Measurements from ENCODE around the gene ITGA7. TPM values are rescaled to one million over a fixed set of nuclear protein-coding genes. Genes with fewer than 3 reads are reported as not detected.

The ITGA7 gene
- total RNA-seq, 1 experiment from 2014 or later, result 2.5 TPM

DNA sequence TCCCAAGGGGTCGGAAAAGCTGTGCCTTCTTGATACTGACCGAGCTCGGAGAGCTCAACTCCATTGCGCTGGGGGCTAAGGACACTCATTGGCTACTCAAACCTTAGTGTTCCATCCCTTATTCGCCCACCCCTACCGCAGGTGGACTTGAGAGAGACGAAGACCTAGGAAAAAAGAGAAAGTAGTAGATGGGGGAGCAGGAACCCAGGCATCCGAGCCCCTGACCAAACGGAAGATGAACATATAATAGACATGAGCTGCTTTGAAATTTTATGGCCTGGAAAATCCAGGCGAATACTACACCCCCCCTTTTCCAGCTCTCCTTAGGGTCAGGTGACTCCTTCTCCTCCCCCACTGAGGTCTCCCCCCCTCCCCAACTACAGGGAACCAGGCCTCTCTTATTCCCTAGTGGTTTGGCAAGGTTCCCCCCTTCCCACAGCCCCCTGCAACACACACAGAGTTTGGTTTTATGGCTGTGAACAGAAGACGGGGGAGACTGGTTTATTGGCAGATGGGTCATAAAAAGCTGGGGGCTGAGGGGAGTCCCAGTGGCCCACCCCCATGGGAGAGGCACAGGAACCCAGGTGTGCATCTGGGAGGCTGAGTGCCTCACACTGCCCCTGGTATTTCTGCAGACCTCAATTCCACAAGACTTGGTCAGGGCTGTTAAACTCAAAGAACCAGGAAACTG, 36.8 kb upstream of the ITGA7 start:
- H3K27ac ChIP-seq (ENCODE audit: low read length), result no peak overlapping the region
- intact Hi-C loops (cut with micrococcal nuclease; ENCODE audit: unreplicated experiment), result loop anchor here (10.0 kb wide), 1 partner anchor 200 kb away; no protein-coding TSS in a partner anchor

DNA sequence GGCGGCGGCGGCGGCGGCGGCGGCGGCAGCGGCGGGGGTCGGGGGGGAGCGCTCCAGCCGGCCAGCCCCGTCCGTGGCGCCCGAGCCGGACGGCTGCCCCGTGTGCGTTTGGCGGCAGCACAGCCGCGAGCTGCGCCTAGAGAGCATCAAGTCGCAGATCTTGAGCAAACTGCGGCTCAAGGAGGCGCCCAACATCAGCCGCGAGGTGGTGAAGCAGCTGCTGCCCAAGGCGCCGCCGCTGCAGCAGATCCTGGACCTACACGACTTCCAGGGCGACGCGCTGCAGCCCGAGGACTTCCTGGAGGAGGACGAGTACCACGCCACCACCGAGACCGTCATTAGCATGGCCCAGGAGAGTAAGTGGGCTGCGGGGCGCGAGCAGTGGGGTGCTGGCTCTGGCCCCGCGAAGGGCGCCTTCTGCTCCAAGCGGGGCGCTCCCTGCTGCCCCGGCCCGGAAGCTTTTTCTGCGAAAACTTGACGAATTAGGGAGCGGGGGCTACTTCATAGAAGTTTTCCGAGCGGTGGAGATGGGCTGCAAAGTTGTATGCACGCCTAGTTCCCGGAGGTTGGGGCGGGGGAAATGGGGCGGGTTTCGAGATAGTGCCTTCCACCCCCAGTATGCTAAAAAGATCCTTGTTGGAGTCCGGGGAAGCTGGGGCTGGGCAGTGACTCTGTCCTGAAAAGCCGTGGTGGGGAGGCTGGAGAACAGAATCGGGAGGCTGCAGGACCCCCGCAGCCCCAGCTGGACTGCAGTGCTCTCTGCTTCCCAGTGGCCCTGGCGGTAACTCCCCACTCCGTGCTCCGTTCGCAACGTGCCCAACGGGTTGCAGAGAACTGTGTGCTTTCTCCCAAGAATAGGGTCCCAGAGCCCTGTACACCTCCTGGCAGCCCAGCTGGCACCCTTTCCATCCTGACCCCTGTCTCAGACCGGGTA, 36.0 kb upstream of the ITGA7 start:
- H3K4me3 ChIP-seq (ENCODE audit: low read depth in 2 of 2, low read length in 2 of 2), result peak overlapping the region; percentile 48 to 57
- H3K27me3 ChIP-seq (ENCODE audit: control insufficient read depth, insufficient read depth, low read length), result no peaks in the 10 kb centered on the region
- H3K36me3 ChIP-seq (ENCODE audit: control insufficient read depth, insufficient read depth, low read length), result no peaks in the 10 kb centered on the region
- POLR2A ChIA-PET, result interaction anchor here (0.5 to 0.6 kb wide), 2 partner anchors 81 to 300 kb away, joined by 3 to 10 read pairs; no protein-coding TSS in a partner anchor
- TSS peak; percentile 48 for BruUV-seq (replicated peaks)
- no peak overlapping the region for H3K27ac ChIP-seq (ENCODE audit: low read length)
- in situ Hi-C loops (cut with HindIII; ENCODE audit: low pct_unique_long_range_greater_than_20kb, low sequenced_read_pairs) (no loop called here), intact Hi-C loops (cut with micrococcal nuclease; ENCODE audit: unreplicated experiment) (loop anchor here (10.0 kb wide), 1 partner anchor 201 kb away; no protein-coding TSS in a partner anchor)
- peaks cover 24% of the 10 kb centered on the region for H3K4me1 ChIP-seq (ENCODE audit: control insufficient read depth, insufficient read depth, low read length)
- no peak for DNase-seq (ENCODE audit: low read depth, low spot score)
- ATAC-seq, result peak; percentile 80
- TF ChIP-seq, protein P1, sequence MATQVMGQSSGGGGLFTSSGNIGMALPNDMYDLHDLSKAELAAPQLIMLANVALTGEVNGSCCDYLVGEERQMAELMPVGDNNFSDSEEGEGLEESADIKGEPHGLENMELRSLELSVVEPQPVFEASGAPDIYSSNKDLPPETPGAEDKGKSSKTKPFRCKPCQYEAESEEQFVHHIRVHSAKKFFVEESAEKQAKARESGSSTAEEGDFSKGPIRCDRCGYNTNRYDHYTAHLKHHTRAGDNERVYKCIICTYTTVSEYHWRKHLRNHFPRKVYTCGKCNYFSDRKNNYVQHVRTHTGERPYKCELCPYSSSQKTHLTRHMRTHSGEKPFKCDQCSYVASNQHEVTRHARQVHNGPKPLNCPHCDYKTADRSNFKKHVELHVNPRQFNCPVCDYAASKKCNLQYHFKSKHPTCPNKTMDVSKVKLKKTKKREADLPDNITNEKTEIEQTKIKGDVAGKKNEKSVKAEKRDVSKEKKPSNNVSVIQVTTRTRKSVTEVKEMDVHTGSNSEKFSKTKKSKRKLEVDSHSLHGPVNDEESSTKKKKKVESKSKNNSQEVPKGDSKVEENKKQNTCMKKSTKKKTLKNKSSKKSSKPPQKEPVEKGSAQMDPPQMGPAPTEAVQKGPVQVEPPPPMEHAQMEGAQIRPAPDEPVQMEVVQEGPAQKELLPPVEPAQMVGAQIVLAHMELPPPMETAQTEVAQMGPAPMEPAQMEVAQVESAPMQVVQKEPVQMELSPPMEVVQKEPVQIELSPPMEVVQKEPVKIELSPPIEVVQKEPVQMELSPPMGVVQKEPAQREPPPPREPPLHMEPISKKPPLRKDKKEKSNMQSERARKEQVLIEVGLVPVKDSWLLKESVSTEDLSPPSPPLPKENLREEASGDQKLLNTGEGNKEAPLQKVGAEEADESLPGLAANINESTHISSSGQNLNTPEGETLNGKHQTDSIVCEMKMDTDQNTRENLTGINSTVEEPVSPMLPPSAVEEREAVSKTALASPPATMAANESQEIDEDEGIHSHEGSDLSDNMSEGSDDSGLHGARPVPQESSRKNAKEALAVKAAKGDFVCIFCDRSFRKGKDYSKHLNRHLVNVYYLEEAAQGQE (IDR thresholded peaks at IDR 0.05; ENCODE audit: insufficient read depth in 1 of 2, low read depth in 2 of 2, low read length in 1 of 2), result no peak
- TF ChIP-seq, protein P2, sequence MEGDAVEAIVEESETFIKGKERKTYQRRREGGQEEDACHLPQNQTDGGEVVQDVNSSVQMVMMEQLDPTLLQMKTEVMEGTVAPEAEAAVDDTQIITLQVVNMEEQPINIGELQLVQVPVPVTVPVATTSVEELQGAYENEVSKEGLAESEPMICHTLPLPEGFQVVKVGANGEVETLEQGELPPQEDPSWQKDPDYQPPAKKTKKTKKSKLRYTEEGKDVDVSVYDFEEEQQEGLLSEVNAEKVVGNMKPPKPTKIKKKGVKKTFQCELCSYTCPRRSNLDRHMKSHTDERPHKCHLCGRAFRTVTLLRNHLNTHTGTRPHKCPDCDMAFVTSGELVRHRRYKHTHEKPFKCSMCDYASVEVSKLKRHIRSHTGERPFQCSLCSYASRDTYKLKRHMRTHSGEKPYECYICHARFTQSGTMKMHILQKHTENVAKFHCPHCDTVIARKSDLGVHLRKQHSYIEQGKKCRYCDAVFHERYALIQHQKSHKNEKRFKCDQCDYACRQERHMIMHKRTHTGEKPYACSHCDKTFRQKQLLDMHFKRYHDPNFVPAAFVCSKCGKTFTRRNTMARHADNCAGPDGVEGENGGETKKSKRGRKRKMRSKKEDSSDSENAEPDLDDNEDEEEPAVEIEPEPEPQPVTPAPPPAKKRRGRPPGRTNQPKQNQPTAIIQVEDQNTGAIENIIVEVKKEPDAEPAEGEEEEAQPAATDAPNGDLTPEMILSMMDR (IDR thresholded peaks at IDR 0.05), result peak; percentile 39; the same call in 1 of the 2 replicates
- TF ChIP-seq POLR2AphosphoS5 (IDR thresholded peaks at IDR 0.05; ENCODE audit: low read depth, low read length) (no peak), TCF7L2 (IDR thresholded peaks at IDR 0.05; ENCODE audit: low read depth, low read length) (no peak), SIN3A (IDR thresholded peaks at IDR 0.05; ENCODE audit: borderline replicate concordance, insufficient read depth, low read depth, low read length) (0 out of 2 replicates have a peak, but pooled peaks have one; percentile 53)
- CTCF ChIA-PET, result no interaction called here
- H3K9me3 ChIP-seq (ENCODE audit: control insufficient read depth, insufficient read depth, low read depth, low read length), result no peaks in the 10 kb centered on the region

More for the DNA sequence above, 36.8 kb upstream of the ITGA7 start:
- Histone ChIP-seq H3K36me3 (ENCODE audit: control insufficient read depth, insufficient read depth, low read length) (no peaks in the 10 kb centered on the region), H3K4me3 (ENCODE audit: low read depth in 2 of 2, low read length in 2 of 2) (peak overlapping the region; percentile 48 to 57), H3K9me3 (ENCODE audit: control insufficient read depth, insufficient read depth, low read depth, low read length) (no peaks in the 10 kb centered on the region), H3K27me3 (ENCODE audit: control insufficient read depth, insufficient read depth, low read length) (no peaks in the 10 kb centered on the region), H3K4me1 (ENCODE audit: control insufficient read depth, insufficient read depth, low read length) (peaks cover 24% of the 10 kb centered on the region)
- ChIA-PET CTCF (no interaction called here), POLR2A (interaction anchor here (0.6 kb wide), 3 partner anchors 34 to 299 kb away, joined by 3 to 10 read pairs (median 6); no protein-coding TSS in a partner anchor)
- in situ Hi-C loops (cut with HindIII; ENCODE audit: low pct_unique_long_range_greater_than_20kb, low sequenced_read_pairs), result no loop called here
- ATAC-seq (no peak), DNase-seq (ENCODE audit: low read depth, low spot score) (no peak)
- no TSS peak for BruUV-seq (replicated peaks)
- TF ChIP-seq SIN3A (IDR thresholded peaks at IDR 0.05; ENCODE audit: borderline replicate concordance, insufficient read depth, low read depth, low read length), result no peak
- TF ChIP-seq, protein P1 (IDR thresholded peaks at IDR 0.05; ENCODE audit: insufficient read depth in 1 of 2, low read depth in 2 of 2, low read length in 1 of 2), result no peak
- TF ChIP-seq, protein P2 (IDR thresholded peaks at IDR 0.05), result no peak
- no peak for TF ChIP-seq TCF7L2 (IDR thresholded peaks at IDR 0.05; ENCODE audit: low read depth, low read length)

All from Panc1 (cell line).